Stimulated activated CD8-positive, alpha-beta memory T cell treated with anti-CD3 and anti-CD28 coated beads, Interleukin-15, amount 100 ng/mL, for 48 hours (primary cell): Measurements from ENCODE around the gene MCC.

Experiments
- DNase-seq, 2 donors: peaks; one replicate each; pipeline ENCODE4 v3.0.0-alpha.2; 2020; ENCODE audit warnings: low read depth in 2 of 2

Gene MCC

GRCh38 chr5:113036321-113036720 is 451.9 kb downstream of the MCC start:
- DNase-seq, result no peak

- DNase-seq, result no peak
These were observed 453.2 kb downstream of the MCC start for GRCh38 chr5:113035096-113035495.

- no peak for DNase-seq
These were observed 454.0 kb downstream of the MCC start for GRCh38 chr5:113034182-113034773.

GRCh38 chr5:113031557-113031956 is 456.7 kb downstream of the MCC start:
- DNase-seq, result no peak

- DNase-seq, result no peak
These were observed 457.1 kb downstream of the MCC start for GRCh38 chr5:113031104-113031503.

- no peak for DNase-seq
These were observed 458.6 kb downstream of the MCC start for GRCh38 chr5:113029614-113030013.

GRCh38 chr5:113027431-113027830 is 460.8 kb downstream of the MCC start:
- DNase-seq, result no peak

GRCh38 chr5:113027015-113027414 is 461.2 kb downstream of the MCC start:
- DNase-seq, result no peak

GRCh38 chr5:113026211-113026610 is 462.0 kb downstream of the MCC start:
- DNase-seq, result no peak

GRCh38 chr5:113025596-113025995 is 462.7 kb downstream of the MCC start:
- no peak for DNase-seq

- no peak for DNase-seq
These were observed 464.1 kb downstream of the MCC start for GRCh38 chr5:113024076-113024697.

- DNase-seq, result no peak
These were observed 465.6 kb downstream of the MCC start for GRCh38 chr5:113022661-113023060.

- DNase-seq, result no peak
These were observed 467.6 kb downstream of the MCC start for GRCh38 chr5:113020461-113021273.

GRCh38 chr5:113017881-113018635 is 470.2 kb downstream of the MCC start:
- DNase-seq, result no peak

GRCh38 chr5:113005454-113005853 is 482.8 kb downstream of the MCC start:
- DNase-seq, result no peak

- no peak for DNase-seq
These were observed 484.5 kb downstream of the MCC start for GRCh38 chr5:113003763-113004162.

- DNase-seq, result no peak
These were observed 485.8 kb downstream of the MCC start for GRCh38 chr5:113002423-113002822.

- DNase-seq, result no peak
These were observed 487.8 kb downstream of the MCC start for GRCh38 chr5:113000466-113000865.

- DNase-seq, result no peak
These were observed 490.0 kb downstream of the MCC start for GRCh38 chr5:112998296-112998695.

- DNase-seq, result no peak
These were observed 491.4 kb downstream of the MCC start for GRCh38 chr5:112996830-112997374.

GRCh38 chr5:112995764-112996618 is 492.3 kb downstream of the MCC start:
- DNase-seq, result peak; percentile 38 to 40
